Measurements from ENCODE around the gene ADAM11.

ADAM11 gene

DNA sequence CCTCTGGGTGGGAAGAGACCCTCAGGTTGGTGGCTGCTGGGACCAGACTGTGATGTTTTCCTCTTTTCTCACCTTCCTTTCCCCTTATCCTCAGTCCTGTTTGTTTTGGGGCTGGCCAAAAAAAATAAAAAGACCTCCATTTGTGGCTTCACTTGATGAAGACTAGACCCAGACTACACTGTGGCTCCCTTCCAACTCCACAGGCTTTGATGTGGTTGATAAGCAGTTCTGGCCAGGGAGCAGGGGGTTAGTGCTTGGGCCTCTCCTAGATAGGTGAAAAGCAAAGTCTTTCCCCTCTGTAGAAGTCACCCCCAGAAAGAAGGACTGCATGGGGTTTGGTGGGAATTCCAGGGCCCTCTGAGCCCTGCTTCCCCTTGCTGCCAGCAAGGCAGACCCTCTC lies 11.2 kb upstream of the ADAM11 start:
- POLR2A ChIA-PET = no interaction called here
- Histone ChIP-seq H3K4me3 (ENCODE audit: low read depth, low read length) (no peak overlapping the region), H3K9me3 (ENCODE audit: control insufficient read depth, insufficient read depth, low read depth, low read length) (no peaks in the 10 kb centered on the region), H3K27ac (ENCODE audit: extremely low read depth, low read depth, low read length) (no peak overlapping the region), H3K4me1 (ENCODE audit: control insufficient read depth, insufficient read depth, low read length) (no peaks in the 10 kb centered on the region), H3K36me3 (ENCODE audit: control insufficient read depth in 2 of 2, insufficient read depth in 1 of 2, low read length in 2 of 2) (peaks cover 18 to 76% of the 10 kb centered on the region in 2 experiments; a peak in 2 of 3 replicates)
- TF ChIP-seq GLIS1 (tag by site-specific recombination; IDR thresholded peaks at IDR 0.05) (no peak), ZXDB (tag by site-specific recombination; IDR thresholded peaks at IDR 0.05) (no peak), ZNF837 (tag by site-specific recombination; IDR thresholded peaks at IDR 0.05) (no peak), ZBTB1 (tag by site-specific recombination; IDR thresholded peaks at IDR 0.05) (no peak), ZNF114 (tag by site-specific recombination; IDR thresholded peaks at IDR 0.05) (no peak), ZNF223 (tag by site-specific recombination; IDR thresholded peaks at IDR 0.05) (no peak), PRDM1 (tag by site-specific recombination; IDR thresholded peaks at IDR 0.05) (no peak), SP2 (tag by site-specific recombination; IDR thresholded peaks at IDR 0.05) (no peak), ZNF16 (tag by site-specific recombination; IDR thresholded peaks at IDR 0.05; ENCODE audit: low read depth) (no peak), MYNN (tag by site-specific recombination; IDR thresholded peaks at IDR 0.05; ENCODE audit: borderline replicate concordance) (no peak), ZNF239 (tag by site-specific recombination; IDR thresholded peaks at IDR 0.05) (no peak), ZNF140 (tag by site-specific recombination; IDR thresholded peaks at IDR 0.05) (no peak), ZNF658 (tag by site-specific recombination; IDR thresholded peaks at IDR 0.05) (no peak), ZNF677 (tag by site-specific recombination; IDR thresholded peaks at IDR 0.05) (no peak), ZNF600 (tag by site-specific recombination; IDR thresholded peaks at IDR 0.05) (no peak), ZNF548 (tag by site-specific recombination; IDR thresholded peaks at IDR 0.05) (no peak), ZNF248 (tag by site-specific recombination; IDR thresholded peaks at IDR 0.05) (no peak), ZNF596 (tag by site-specific recombination; IDR thresholded peaks at IDR 0.05) (no peak)
- TF ChIP-seq, protein P1, sequence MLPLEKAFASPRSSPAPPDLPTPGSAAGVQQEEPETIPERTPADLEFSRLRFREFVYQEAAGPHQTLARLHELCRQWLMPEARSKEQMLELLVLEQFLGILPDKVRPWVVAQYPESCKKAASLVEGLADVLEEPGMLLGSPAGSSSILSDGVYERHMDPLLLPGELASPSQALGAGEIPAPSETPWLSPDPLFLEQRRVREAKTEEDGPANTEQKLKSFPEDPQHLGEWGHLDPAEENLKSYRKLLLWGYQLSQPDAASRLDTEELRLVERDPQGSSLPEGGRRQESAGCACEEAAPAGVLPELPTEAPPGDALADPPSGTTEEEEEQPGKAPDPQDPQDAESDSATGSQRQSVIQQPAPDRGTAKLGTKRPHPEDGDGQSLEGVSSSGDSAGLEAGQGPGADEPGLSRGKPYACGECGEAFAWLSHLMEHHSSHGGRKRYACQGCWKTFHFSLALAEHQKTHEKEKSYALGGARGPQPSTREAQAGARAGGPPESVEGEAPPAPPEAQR (tag by site-specific recombination; IDR thresholded peaks at IDR 0.05) = no peak
- TF ChIP-seq, protein P2, sequence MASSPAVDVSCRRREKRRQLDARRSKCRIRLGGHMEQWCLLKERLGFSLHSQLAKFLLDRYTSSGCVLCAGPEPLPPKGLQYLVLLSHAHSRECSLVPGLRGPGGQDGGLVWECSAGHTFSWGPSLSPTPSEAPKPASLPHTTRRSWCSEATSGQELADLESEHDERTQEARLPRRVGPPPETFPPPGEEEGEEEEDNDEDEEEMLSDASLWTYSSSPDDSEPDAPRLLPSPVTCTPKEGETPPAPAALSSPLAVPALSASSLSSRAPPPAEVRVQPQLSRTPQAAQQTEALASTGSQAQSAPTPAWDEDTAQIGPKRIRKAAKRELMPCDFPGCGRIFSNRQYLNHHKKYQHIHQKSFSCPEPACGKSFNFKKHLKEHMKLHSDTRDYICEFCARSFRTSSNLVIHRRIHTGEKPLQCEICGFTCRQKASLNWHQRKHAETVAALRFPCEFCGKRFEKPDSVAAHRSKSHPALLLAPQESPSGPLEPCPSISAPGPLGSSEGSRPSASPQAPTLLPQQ (tag by site-specific recombination; IDR thresholded peaks at IDR 0.05) = no peak
- CTCF ChIA-PET = interaction anchor here (0.5 to 0.6 kb wide), 3 partner anchors 13 to 105 kb away, joined by 3 to 4 read pairs (median 4); no protein-coding TSS in a partner anchor

DNA sequence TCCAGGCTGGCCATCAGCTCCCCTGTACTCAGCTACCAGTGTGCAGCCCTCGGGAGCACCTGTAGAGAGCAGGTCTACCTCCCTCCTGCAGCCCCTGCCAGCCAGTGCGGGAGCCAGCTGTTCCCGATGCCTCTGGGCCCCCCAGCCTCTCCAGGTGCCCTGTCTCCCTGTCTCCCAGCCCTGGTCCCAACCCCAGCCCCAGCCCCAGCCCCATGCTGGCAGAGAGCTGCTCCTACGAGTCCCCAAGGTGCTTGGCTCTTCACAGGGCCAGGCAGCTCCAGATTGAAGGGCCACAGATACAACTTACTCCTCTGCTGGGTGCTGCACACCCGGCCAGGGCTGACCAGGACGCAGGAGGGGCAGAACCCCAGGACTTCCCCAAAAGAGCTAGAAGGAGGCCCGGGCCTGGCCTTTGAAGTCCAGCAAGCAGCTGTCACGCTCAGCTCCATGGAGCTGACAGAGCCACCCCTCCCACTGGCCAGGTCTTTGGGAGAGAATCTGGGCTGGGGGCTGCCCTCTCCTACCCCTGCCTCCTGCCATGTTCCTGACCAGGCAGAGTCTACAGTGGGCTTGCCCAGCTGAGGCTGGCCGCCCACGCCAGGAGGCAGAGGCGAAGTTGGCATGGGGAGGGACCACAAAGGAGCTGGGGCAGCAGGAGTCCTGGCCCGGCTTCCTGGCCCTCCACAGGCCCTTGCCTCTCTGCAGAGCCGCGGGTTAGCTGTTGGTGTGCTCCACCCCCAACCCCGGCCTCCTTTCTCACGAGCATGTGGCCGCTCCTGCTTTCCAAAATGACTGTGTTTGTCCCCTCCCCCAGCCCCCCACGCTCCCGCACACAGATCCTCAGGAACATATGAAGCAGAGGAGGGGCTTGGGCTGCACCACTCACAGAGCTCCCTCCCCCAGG lies 9.5 kb upstream of the ADAM11 start:
- no peak overlapping the region for H3K27ac ChIP-seq (ENCODE audit: extremely low read depth, low read depth, low read length)
- TF ChIP-seq EGR2 (tag by site-specific recombination; IDR thresholded peaks at IDR 0.05; ENCODE audit: low read depth) (peak; percentile 40; the same call in 1 of the 2 replicates), ZNF654 (tag by site-specific recombination; IDR thresholded peaks at IDR 0.05; ENCODE audit: low read depth) (no peak), OSR2 (tag by site-specific recombination; IDR thresholded peaks at IDR 0.05) (no peak), ZIC2 (tag by site-specific recombination; IDR thresholded peaks at IDR 0.05) (peak; percentile 36; the same call in 1 of the 2 replicates), ZNF626 (tag by site-specific recombination; IDR thresholded peaks at IDR 0.05) (no peak)
- ChIA-PET CTCF (interaction anchor here (0.6 to 1.7 kb wide), 4 partner anchors 13 to 485 kb away, joined by 3 read pairs; no protein-coding TSS in a partner anchor), POLR2A (interaction anchor here (0.6 to 1.1 kb wide), 2 partner anchors 12 to 44 kb away, joined by 3 read pairs; no protein-coding TSS in a partner anchor)
- no peak overlapping the region for H3K4me3 ChIP-seq (ENCODE audit: low read depth, low read length)
- H3K36me3 ChIP-seq (ENCODE audit: control insufficient read depth in 2 of 2, insufficient read depth in 1 of 2, low read length in 2 of 2) = peaks cover 8 to 64% of the 10 kb centered on the region in 2 experiments; a peak in 2 of 3 replicates
- H3K9me3 ChIP-seq (ENCODE audit: control insufficient read depth, insufficient read depth, low read depth, low read length) = no peaks in the 10 kb centered on the region
- no peaks in the 10 kb centered on the region for H3K4me1 ChIP-seq (ENCODE audit: control insufficient read depth, insufficient read depth, low read length)
